CD4-positive, alpha-beta T cell treated with Interferon alpha-2 for 1 hour (primary cell): ENCODE data around the gene SRR.

Source experiments
- DNase-seq, 2 donors: peaks; one replicate each; pipeline ENCODE4 v3.0.0-alpha.2; 2020 to 2022

SRR gene

DNA sequence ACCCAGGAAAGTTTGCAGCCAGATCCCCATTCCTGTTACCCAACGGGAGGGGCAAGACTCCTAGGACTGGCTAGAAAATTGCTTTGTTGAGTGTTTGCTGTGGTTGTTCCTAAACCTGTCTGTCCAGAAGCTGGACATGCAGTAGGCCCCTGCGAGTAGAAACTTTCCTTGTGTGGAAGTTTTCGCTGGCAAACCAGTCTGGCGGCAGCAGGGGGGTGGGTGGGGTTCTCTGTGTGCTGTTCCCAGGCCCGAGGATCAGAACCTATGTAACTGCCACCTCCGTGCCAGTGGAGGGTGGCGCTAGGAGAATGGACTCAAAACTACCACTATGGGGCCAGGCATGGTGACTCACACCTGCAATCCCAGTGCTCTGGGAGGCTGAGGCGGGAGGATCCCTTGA, 42.7 kb downstream of the SRR start:
- DNase-seq: no peak

DNA sequence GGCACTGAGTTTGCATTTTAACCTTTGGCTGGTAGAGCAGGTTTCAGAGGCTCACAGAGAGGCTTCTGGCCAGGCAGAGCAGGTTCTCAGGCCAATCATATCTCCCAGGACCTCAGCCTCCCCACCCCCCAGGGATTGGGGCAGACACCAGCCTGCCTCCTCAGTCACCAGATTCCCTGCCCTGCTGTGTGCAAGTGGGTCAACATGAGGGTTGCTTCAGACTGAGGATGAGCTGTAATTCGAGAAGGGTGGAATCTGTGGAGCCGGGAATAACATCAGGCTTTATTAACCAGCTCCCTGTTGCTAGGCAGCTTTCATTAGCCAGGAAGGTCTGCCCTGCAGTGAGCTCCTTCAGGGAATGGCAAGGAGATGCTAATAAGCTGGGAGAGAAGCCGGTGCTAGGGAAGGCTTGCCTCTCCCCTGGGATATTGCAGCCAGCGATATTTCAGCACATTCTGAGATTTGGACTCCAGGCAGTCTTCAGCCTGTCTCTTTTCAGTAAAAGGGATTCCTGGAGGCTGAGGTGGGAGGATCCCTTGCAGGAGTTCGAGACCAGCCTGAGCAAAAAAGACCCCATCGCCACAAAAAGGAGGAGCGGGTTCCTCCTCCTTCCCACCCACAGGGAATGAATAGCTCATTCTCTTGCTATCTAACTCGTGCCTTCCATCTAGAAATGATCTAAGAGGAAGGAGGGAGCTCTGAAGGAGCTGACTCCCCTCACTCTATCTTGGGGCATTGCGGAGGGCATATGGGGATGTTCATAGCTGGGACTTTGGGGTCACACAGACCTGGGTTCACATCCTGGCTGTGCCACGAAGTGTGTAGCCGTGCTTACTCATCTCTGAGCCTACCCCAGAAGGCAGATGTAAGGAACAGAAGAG, 44.3 kb downstream of the SRR start:
- no peak for DNase-seq

- no peak for DNase-seq
These were observed 47.5 kb downstream of the SRR start for GRCh38 chr17:2351269-2351668.

DNA sequence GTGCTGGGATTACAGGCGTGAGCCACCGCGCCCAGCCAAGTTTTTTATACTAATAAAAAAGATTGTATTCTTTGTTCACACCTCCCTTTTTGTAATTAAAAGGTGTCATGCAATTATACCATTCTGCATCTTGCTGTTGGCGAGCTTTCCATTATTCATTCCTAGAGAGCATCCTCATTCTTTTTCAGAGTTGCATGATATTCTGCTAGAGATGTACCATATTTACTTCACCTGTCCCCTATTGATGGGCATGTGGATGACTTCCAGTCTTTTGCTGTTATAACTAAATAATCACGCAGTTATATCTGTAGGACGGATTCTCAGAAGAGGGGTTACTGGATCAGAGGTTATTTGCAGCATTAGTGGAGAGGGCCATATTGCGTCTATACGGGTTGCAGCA, 50.6 kb downstream of the SRR start:
- no peak for DNase-seq

DNA sequence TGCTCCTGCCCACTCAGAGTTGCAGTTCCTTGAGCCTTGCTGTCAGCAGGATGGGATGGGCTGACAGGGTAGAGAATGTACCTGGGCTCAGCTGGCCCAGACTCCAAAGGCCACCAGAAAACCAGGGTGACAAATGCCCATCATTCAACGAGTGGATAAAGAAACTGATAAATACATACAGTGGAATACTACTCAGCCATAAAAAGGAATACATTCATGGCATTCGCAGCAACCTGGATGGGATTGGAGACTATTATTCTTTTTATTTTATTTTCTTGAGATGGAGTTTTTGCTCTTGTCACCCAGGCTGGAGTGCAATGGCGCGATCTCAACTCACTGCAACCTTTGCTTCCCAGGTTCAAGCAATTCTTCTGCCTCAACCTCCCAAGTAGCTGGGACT, 53.5 kb downstream of the SRR start:
- no peak for DNase-seq

- DNase-seq: no peak
These were observed 54.2 kb downstream of the SRR start for GRCh38 chr17:2357931-2358434.

DNA sequence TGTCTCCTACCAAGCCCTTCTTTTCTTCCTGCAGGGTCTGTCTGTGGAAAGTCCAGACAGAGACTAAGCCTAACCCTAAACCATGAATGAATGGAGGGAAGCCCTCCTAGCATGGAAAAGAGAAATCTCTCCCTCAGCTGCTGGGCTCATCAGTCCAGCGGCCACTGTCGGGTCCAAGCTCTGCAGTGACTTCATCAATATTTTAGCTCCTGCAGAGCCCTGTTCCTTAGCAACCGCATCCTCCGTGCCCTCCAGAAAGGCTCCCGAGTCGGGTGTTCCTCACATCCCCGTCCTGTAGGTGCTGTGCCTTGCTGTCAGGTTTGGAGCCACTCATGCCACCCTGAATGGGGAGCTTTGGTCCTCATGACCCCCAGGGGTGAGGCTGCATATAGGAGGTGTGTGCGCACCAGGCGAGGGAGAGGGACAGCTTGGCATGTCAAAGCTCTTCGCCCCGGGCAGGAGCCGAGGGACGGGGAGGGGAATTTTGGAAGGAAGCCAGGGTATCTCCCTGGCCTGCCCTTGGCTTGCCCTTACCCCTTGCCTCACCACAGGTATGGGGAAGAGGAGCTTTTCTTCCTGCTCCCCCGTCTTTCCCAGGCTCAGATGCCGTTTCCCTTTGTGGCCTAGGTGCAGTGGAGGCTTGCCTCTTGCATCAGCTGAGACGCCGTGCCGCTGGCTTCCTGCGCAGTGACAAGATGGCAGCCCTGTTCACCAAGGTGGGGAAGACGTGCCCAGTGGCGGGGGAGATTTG, 57.4 kb downstream of the SRR start:
- DNase-seq: no peak

GRCh38 chr17:2362016-2362415, 58.3 kb downstream of the SRR start:
- DNase-seq: no peak

DNA sequence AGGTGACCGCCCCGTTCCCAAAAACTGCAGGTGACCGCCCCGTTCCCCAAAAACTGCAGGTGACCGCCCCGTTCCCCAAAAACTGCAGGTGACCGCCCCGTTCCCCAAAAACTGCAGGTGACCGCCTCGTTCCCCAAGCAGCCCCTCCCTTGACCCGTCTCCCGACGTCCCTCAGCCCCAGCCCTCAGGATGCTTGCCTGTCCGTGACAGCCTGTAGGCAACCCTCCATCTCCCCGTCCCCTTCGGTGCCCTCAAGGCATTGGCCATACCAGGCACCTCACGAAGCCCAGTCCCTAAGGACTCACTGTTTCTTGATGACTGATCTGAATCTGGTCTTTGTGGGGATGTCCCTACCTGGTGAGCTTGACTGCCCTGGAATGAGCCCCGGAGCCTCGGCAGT, 58.7 kb downstream of the SRR start:
- no peak for DNase-seq

GRCh38 chr17:2362881-2363280, 59.1 kb downstream of the SRR start:
- no peak for DNase-seq

DNA sequence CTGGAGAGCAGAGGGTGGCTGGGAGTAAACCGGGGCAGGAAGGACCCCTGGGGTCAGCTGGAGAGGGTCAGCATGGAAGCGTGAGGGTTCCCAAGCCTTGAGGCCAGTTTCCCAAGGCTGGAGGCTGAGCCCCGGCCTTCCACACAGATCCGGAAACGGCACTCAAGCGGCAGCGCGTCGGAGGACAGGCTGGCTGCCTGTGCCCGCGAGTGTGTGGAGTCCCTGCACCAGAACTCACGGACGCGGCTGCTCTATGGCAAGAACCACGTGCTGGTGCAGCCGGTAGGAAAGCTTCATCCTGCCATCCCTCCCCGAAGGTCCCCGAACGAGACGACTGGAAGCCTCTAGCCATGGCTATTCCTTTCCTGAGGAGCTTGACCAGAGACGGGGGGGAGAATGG, 59.6 kb downstream of the SRR start:
- DNase-seq: no peak

DNA sequence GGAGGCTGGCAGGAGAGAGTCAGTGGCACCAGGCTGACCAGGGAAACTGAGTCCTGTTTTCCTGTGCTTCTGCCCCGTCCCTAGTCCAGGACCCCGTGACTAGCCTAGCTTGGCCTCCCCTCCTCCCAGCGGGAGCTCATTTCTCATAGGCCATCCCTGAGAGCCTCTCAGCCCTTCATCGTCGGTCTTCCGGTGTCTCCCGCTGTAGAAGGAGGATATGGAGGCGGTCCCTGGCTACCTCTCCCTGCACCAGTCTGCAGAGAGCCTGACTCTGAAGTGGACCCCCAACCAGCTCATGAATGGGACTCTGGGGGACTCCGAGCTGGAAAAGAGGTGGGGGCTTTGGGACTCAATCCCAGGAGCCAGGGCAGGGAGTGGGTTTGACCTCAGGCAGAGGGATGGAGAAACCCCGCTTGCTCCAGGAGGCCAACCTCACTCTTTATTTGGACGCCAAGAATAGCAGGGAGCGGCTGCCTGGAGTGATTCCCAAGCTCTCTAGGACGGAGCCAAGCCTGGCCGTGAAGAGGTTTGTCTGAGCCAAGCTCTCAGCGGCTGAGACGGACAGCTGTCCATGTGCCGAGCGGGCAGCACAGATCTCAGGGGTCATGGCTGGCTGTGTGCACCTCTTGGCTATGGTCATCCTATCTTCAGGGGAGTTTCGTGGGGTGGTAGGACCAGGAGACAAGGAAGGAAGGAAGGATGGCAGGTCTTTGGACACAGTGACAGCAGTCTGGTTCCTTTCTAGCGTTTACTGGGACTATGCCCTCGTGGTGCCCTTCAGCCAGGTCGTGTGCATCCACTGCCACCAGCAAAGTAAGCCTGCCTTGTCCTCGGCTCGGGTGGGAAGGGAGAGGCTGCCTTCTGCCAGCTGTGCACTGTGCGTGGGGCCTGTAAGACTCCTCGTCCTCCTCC, 60.4 kb downstream of the SRR start:
- no peak for DNase-seq

DNA sequence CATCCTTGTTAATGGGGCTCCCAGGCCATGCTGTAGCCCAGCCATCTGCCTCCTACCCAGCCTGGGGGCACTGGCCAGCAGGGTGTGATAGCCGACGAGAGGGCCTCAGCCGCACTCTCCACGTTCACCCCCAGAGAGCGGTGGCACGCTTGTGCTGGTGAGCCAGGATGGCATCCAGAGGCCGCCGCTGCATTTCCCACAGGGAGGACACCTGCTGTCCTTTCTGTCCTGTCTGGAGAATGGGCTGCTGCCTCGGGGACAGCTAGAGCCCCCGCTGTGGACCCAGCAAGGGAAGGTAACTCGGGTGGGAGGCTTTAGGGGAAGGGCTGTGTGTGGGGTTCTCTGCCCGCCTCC, 61.0 kb downstream of the SRR start:
- DNase-seq: no peak

- DNase-seq: no peak
These were observed 61.4 kb downstream of the SRR start for GRCh38 chr17:2365132-2365531.

GRCh38 chr17:2366747-2367494, 63.2 kb downstream of the SRR start:
- DNase-seq: no peak

- DNase-seq: no peak
These were observed 64.6 kb downstream of the SRR start for GRCh38 chr17:2368359-2368758.

DNA sequence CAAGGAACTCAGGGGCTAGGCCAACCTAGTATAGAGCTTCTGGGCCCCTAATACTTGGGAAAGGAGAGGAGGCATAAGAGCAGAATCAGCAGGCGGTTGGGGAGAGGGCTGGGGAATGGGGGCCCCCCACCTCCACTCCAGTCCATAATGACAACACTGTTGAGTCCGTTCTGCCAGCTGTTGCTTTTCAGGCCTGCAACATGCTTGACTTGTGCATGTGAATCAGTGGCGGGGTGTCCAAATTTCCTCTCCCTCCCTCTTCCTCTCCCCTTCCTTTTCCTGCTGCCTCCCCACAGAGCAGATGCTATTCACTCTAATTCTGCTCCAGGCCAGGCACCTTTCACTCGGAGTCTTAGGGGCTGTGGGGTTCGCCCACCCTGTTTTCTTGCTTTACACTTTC, 65.3 kb downstream of the SRR start:
- DNase-seq: no peak

GRCh38 chr17:2369551-2370210, 65.9 kb downstream of the SRR start:
- no peak for DNase-seq

GRCh38 chr17:2370211-2370589, 66.5 kb downstream of the SRR start:
- no peak for DNase-seq

GRCh38 chr17:2371183-2372130, 67.7 kb downstream of the SRR start:
- no peak for DNase-seq

DNA sequence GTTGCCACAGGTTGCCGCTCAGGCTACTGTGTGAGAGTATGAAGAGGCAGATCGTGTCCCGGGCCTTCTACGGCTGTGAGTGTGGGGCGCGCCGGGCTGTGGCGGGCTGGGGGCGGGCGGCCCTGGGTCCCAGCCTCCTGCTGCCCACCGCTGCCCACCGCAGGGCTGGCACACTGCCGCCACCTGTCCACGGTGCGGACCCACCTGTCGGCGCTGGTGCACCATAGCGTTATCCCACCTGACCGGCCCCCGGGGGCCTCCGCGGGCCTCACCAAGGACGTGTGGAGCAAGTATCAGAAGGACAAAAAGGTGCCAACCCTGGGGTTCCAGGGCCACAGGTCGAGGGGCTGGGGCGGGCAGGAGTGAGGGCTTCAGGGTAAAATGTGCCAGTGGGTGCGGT, 68.4 kb downstream of the SRR start:
- no peak for DNase-seq
